GM12878 (cell line): ENCODE results near the gene OLAH. TPM values are rescaled to one million over a fixed set of nuclear protein-coding genes. Genes with fewer than 3 reads are reported as not detected.

Experiments used
- GABPA ChIP-seq: IDR thresholded peaks from 2 replicates; pipeline ENCODE4 v1.6.1; 2014; ENCODE audit warnings: antibody characterized with exemption, low read depth, mild to moderate bottlenecking, inconsistent platforms
- MEF2A ChIP-seq: IDR thresholded peaks from 2 replicates; pipeline ENCODE4 v1.6.1; 2011; ENCODE audit warnings: low read depth, mild to moderate bottlenecking, low read length, moderate library complexity; ENCODE audit not compliant: insufficient read depth
- RCOR1 ChIP-seq: conservative IDR thresholded peaks from 2 replicates; pipeline ENCODE4 v1.6.1; 2012; ENCODE audit warnings: low read depth, low read length, improper control_type of control experiment
- RUNX3 ChIP-seq: IDR thresholded peaks from 2 replicates; pipeline ENCODE4 v1.6.1; 2012; ENCODE audit warnings: low read length, inconsistent platforms
- SREBF2 ChIP-seq: IDR thresholded peaks from 2 replicates; pipeline ENCODE4 v1.6.1; 2012; ENCODE audit warnings: mild to moderate bottlenecking, low read length
- SUZ12 ChIP-seq: fragments of 200-600 bp; sonication (generic); IDR thresholded peaks from one replicate; pipeline ENCODE4 v1.6.1; 2018; ENCODE audit warnings: antibody characterized with exemption, mild to moderate bottlenecking; ENCODE audit not compliant: unreplicated experiment
- TBL1XR1 ChIP-seq: IDR thresholded peaks from 2 replicates; pipeline ENCODE4 v1.6.1; 2012; ENCODE audit warnings: low read depth, low read length, improper control_type of control experiment
- polyA plus RNA-seq, 11 experiments: library from polyadenylated mRNA; depleted of rRNA in 4 of 11; unstranded in 6 of 11; stranded (reverse) in 5 of 11; fragments of >200 nt; fragmentation: Nextera tagmentation in 4 of 11; fragmentation: Illumina TruSeq in 1 of 11; extraction: Ambion mirVana in 4 of 11; extraction: Trizol in 1 of 11; gene quantifications; 1 replicate in 1 of 11; 2 replicates in 10 of 11; pipeline versions ENCODE4 v1.2.1 to v1.2.3, GENCODE V29; 2011 to 2016; ENCODE audit warnings: inconsistent platforms in 2 of 11, missing spikeins in 2 of 11, low read depth in 1 of 11
- total RNA-seq, 4 experiments: library from RNA; depleted of rRNA in 3 of 4; stranded (reverse); fragments of >200 nt in 3 of 4; fragmentation: Illumina TruSeq in 1 of 4; extraction: Trizol in 1 of 4; gene quantifications; 2 replicates each; pipeline versions ENCODE4 v1.2.1 to v1.2.3, GENCODE V29; 2013 to 2021
- TF ChIP-seq, protein P1 (sequence below): fragments of 150-350 bp; IDR thresholded peaks from 2 replicates; pipeline ENCODE4 v1.6.1; 2016; ENCODE audit warnings: low read depth, low read length
- TF ChIP-seq, protein P2 (sequence below): fragments of 450-650 bp; conservative IDR thresholded peaks from 2 replicates; pipeline ENCODE4 v1.6.1; 2017; ENCODE audit warnings: mild to moderate bottlenecking, moderate library complexity
- TF ChIP-seq, protein P3 (sequence below): IDR thresholded peaks from 2 replicates; pipeline ENCODE4 v1.6.1; 2011; ENCODE audit warnings: low read depth, low read length, improper control_type of control experiment, borderline replicate concordance

Gene OLAH
- total and polyA plus RNA-seq, 10 of the 15 experiments (the other 5 are each of a cell fraction or from before 2014, with no cell fraction given), result 0.10 to 1.4 (median 0.59) TPM; not detected in 1

DNA sequence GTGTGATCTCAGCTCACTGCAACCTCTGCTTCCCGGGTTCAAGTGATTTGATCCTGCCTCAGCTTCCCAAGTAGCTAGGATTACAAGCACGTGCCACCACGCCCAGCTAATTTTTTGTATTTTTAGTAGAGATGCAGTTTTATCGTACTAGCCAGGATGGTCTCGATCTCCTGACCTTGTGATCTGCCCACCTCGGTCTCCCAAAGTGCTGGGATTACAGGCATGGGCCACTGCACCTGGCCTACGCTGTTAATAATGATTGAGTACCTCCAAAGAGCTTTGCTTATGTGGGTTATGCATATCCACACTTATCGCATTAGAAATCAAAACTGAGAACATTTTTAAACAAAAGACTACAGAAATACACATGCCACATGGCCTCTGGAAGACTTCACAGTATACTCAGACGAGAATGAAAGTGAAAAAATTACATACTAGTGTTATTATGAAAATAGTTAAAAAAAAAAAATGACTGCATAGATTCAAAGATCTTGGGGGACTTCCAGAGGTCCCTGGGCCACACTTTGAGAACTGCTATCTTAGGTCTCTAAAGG lies 78.8 kb downstream of the OLAH start (continued):
- TF ChIP-seq, protein P1, sequence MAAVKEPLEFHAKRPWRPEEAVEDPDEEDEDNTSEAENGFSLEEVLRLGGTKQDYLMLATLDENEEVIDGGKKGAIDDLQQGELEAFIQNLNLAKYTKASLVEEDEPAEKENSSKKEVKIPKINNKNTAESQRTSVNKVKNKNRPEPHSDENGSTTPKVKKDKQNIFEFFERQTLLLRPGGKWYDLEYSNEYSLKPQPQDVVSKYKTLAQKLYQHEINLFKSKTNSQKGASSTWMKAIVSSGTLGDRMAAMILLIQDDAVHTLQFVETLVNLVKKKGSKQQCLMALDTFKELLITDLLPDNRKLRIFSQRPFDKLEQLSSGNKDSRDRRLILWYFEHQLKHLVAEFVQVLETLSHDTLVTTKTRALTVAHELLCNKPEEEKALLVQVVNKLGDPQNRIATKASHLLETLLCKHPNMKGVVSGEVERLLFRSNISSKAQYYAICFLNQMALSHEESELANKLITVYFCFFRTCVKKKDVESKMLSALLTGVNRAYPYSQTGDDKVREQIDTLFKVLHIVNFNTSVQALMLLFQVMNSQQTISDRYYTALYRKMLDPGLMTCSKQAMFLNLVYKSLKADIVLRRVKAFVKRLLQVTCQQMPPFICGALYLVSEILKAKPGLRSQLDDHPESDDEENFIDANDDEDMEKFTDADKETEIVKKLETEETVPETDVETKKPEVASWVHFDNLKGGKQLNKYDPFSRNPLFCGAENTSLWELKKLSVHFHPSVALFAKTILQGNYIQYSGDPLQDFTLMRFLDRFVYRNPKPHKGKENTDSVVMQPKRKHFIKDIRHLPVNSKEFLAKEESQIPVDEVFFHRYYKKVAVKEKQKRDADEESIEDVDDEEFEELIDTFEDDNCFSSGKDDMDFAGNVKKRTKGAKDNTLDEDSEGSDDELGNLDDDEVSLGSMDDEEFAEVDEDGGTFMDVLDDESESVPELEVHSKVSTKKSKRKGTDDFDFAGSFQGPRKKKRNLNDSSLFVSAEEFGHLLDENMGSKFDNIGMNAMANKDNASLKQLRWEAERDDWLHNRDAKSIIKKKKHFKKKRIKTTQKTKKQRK, result no peak
- TF ChIP-seq GABPA, result 0 out of 2 replicates have a peak, but pooled peaks have one; percentile 31
- TF ChIP-seq SREBF2, result no peak
- TF ChIP-seq RCOR1, result no peak; the same call in 1 of the 2 replicates
- TF ChIP-seq, protein P2, sequence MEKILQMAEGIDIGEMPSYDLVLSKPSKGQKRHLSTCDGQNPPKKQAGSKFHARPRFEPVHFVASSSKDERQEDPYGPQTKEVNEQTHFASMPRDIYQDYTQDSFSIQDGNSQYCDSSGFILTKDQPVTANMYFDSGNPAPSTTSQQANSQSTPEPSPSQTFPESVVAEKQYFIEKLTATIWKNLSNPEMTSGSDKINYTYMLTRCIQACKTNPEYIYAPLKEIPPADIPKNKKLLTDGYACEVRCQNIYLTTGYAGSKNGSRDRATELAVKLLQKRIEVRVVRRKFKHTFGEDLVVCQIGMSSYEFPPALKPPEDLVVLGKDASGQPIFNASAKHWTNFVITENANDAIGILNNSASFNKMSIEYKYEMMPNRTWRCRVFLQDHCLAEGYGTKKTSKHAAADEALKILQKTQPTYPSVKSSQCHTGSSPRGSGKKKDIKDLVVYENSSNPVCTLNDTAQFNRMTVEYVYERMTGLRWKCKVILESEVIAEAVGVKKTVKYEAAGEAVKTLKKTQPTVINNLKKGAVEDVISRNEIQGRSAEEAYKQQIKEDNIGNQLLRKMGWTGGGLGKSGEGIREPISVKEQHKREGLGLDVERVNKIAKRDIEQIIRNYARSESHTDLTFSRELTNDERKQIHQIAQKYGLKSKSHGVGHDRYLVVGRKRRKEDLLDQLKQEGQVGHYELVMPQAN, result peak; percentile 63; the same call in 1 of the 2 replicates
- peak; percentile 31; the same call in 1 of the 2 replicates for TF ChIP-seq RUNX3
- TF ChIP-seq, protein P3, sequence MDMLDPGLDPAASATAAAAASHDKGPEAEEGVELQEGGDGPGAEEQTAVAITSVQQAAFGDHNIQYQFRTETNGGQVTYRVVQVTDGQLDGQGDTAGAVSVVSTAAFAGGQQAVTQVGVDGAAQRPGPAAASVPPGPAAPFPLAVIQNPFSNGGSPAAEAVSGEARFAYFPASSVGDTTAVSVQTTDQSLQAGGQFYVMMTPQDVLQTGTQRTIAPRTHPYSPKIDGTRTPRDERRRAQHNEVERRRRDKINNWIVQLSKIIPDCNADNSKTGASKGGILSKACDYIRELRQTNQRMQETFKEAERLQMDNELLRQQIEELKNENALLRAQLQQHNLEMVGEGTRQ, result no peak; the same call in 1 of the 2 replicates
- no peak for TF ChIP-seq SUZ12
- TF ChIP-seq TBL1XR1, result no peak
- TF ChIP-seq MEF2A, result peak; percentile 78

Other genes with a start within 250 kb of the OLAH start
Only the 7 nearest of the 9 such genes appear.
- gene HSPA14, start 205.6 kb upstream of the OLAH start, total RNA-seq (2014; rRNA removed), result 28.0 and 30.9 TPM in 2 replicates
- gene HSPA14, start 205.6 kb upstream of the OLAH start, total RNA-seq (2014; rRNA removed; fragmentation: Illumina TruSeq; extraction: Trizol), result 32.9 and 35.5 TPM in 2 replicates
- gene HSPA14, start 205.6 kb upstream of the OLAH start, total RNA-seq (2021), result 24.5 and 26.6 TPM in 2 replicates
- gene HSPA14, start 205.6 kb upstream of the OLAH start, polyA plus RNA-seq (2011; rRNA removed), result 33.1 and 50.3 TPM in 2 replicates
- 31.3 and 34.6 TPM in 2 replicates for gene HSPA14, start 205.6 kb upstream of the OLAH start, polyA plus RNA-seq (2014; fragmentation: Illumina TruSeq; extraction: Trizol)
- gene HSPA14, start 205.6 kb upstream of the OLAH start, polyA plus RNA-seq (2014; fragmentation: Nextera tagmentation; extraction: Ambion mirVana), result 10 to 100 TPM; 44.1 to 46.4 TPM
- 27.3 and 32.3 TPM in 2 replicates for gene HSPA14, start 205.6 kb upstream of the OLAH start, polyA plus RNA-seq (2014; rRNA removed)
- 10 to 100 TPM; 53.1 to 56.1 TPM for gene HSPA14, start 205.6 kb upstream of the OLAH start, polyA plus RNA-seq (2016; fragmentation: Nextera tagmentation; extraction: Ambion mirVana)
- 24.3 and 27.6 TPM in 2 replicates for gene SUV39H2, start 165.1 kb upstream of the OLAH start, total RNA-seq (2014; rRNA removed)
- gene SUV39H2, start 165.1 kb upstream of the OLAH start, total RNA-seq (2014; rRNA removed; fragmentation: Illumina TruSeq; extraction: Trizol), result 32.3 and 32.6 TPM in 2 replicates
- gene SUV39H2, start 165.1 kb upstream of the OLAH start, total RNA-seq (2021), result 25.8 and 26.9 TPM in 2 replicates
- gene SUV39H2, start 165.1 kb upstream of the OLAH start, polyA plus RNA-seq (2011; rRNA removed), result 26.1 and 43.4 TPM in 2 replicates
- gene SUV39H2, start 165.1 kb upstream of the OLAH start, polyA plus RNA-seq (2014; fragmentation: Illumina TruSeq; extraction: Trizol), result 41.1 and 45.0 TPM in 2 replicates
- gene SUV39H2, start 165.1 kb upstream of the OLAH start, polyA plus RNA-seq (2014; fragmentation: Nextera tagmentation; extraction: Ambion mirVana), result 10 to 100 TPM; 26.5 to 40.3 TPM
- 17.9 and 27.4 TPM in 2 replicates for gene SUV39H2, start 165.1 kb upstream of the OLAH start, polyA plus RNA-seq (2014; rRNA removed)
- gene SUV39H2, start 165.1 kb upstream of the OLAH start, polyA plus RNA-seq (2016; fragmentation: Nextera tagmentation; extraction: Ambion mirVana), result 10 to 100 TPM; 33.7 to 36.4 TPM
- 24.6 and 25.8 TPM in 2 replicates for gene DCLRE1C, start 89.8 kb upstream of the OLAH start, total RNA-seq (2014; rRNA removed)
- gene DCLRE1C, start 89.8 kb upstream of the OLAH start, total RNA-seq (2014; rRNA removed; fragmentation: Illumina TruSeq; extraction: Trizol), result 29.5 and 32.1 TPM in 2 replicates
- gene DCLRE1C, start 89.8 kb upstream of the OLAH start, total RNA-seq (2021), result 19.8 and 20.6 TPM in 2 replicates
- gene DCLRE1C, start 89.8 kb upstream of the OLAH start, polyA plus RNA-seq (2011; rRNA removed), result 19.3 and 26.3 TPM in 2 replicates
- gene DCLRE1C, start 89.8 kb upstream of the OLAH start, polyA plus RNA-seq (2014; fragmentation: Illumina TruSeq; extraction: Trizol), result 28.7 and 29.2 TPM in 2 replicates
- 10 to 100 TPM; 15.7 to 26.2 TPM for gene DCLRE1C, start 89.8 kb upstream of the OLAH start, polyA plus RNA-seq (2014; fragmentation: Nextera tagmentation; extraction: Ambion mirVana)
- 18.5 and 20.3 TPM in 2 replicates for gene DCLRE1C, start 89.8 kb upstream of the OLAH start, polyA plus RNA-seq (2014; rRNA removed)
- 10 to 100 TPM; 35.7 to 43.4 TPM for gene DCLRE1C, start 89.8 kb upstream of the OLAH start, polyA plus RNA-seq (2016; fragmentation: Nextera tagmentation; extraction: Ambion mirVana)
- not detected in 2 replicates for gene MEIG1, start 84.6 kb upstream of the OLAH start, total RNA-seq (2014; rRNA removed)
- gene MEIG1, start 84.6 kb upstream of the OLAH start, total RNA-seq (2014; rRNA removed; fragmentation: Illumina TruSeq; extraction: Trizol), result 0.67 TPM in 1 of 2 replicates, not detected in the other
- gene MEIG1, start 84.6 kb upstream of the OLAH start, total RNA-seq (2021), result not detected in 2 replicates
- 0.22 and 0.62 TPM in 2 replicates for gene MEIG1, start 84.6 kb upstream of the OLAH start, polyA plus RNA-seq (2011; rRNA removed)
- gene MEIG1, start 84.6 kb upstream of the OLAH start, polyA plus RNA-seq (2014; fragmentation: Illumina TruSeq; extraction: Trizol), result 0.13 TPM in 1 of 2 replicates, not detected in the other
- gene MEIG1, start 84.6 kb upstream of the OLAH start, polyA plus RNA-seq (2014; fragmentation: Nextera tagmentation; extraction: Ambion mirVana), result under 1 TPM; 0.79 to 0.80 TPM
- 0.71 and 1.1 TPM in 2 replicates for gene MEIG1, start 84.6 kb upstream of the OLAH start, polyA plus RNA-seq (2014; rRNA removed)
- 1 to 10 TPM; 1.8 to 1.9 TPM for gene MEIG1, start 84.6 kb upstream of the OLAH start, polyA plus RNA-seq (2016; fragmentation: Nextera tagmentation; extraction: Ambion mirVana)
- 0.16 and 0.68 TPM in 2 replicates for gene ACBD7, start 44.8 kb downstream of the OLAH start, total RNA-seq (2014; rRNA removed)
- gene ACBD7, start 44.8 kb downstream of the OLAH start, total RNA-seq (2014; rRNA removed; fragmentation: Illumina TruSeq; extraction: Trizol), result 0.36 and 0.37 TPM in 2 replicates
- gene ACBD7, start 44.8 kb downstream of the OLAH start, total RNA-seq (2021), result 0.27 and 0.74 TPM in 2 replicates
- 0.39 and 0.46 TPM in 2 replicates for gene ACBD7, start 44.8 kb downstream of the OLAH start, polyA plus RNA-seq (2011; rRNA removed)
- 0.25 and 0.33 TPM in 2 replicates for gene ACBD7, start 44.8 kb downstream of the OLAH start, polyA plus RNA-seq (2014; fragmentation: Illumina TruSeq; extraction: Trizol)
- under 1 TPM; 0.04 to 0.37 TPM for gene ACBD7, start 44.8 kb downstream of the OLAH start, polyA plus RNA-seq (2014; fragmentation: Nextera tagmentation; extraction: Ambion mirVana)
- gene ACBD7, start 44.8 kb downstream of the OLAH start, polyA plus RNA-seq (2014; rRNA removed), result 0.28 and 0.35 TPM in 2 replicates
- gene ACBD7, start 44.8 kb downstream of the OLAH start, polyA plus RNA-seq (2016; fragmentation: Nextera tagmentation; extraction: Ambion mirVana), result under 1 TPM; 0.24 to 0.42 TPM
- 12.8 and 13.0 TPM in 2 replicates for gene RPP38, start 53.4 kb downstream of the OLAH start, total RNA-seq (2014; rRNA removed)
- gene RPP38, start 53.4 kb downstream of the OLAH start, total RNA-seq (2014; rRNA removed; fragmentation: Illumina TruSeq; extraction: Trizol), result 19.0 and 21.4 TPM in 2 replicates
- 18.5 and 19.0 TPM in 2 replicates for gene RPP38, start 53.4 kb downstream of the OLAH start, total RNA-seq (2021)
- 26.6 and 26.7 TPM in 2 replicates for gene RPP38, start 53.4 kb downstream of the OLAH start, polyA plus RNA-seq (2011; rRNA removed)
- 40.9 and 48.9 TPM in 2 replicates for gene RPP38, start 53.4 kb downstream of the OLAH start, polyA plus RNA-seq (2014; fragmentation: Illumina TruSeq; extraction: Trizol)
- gene RPP38, start 53.4 kb downstream of the OLAH start, polyA plus RNA-seq (2014; fragmentation: Nextera tagmentation; extraction: Ambion mirVana), result 10 to 100 TPM; 27.7 to 38.4 TPM
- gene RPP38, start 53.4 kb downstream of the OLAH start, polyA plus RNA-seq (2014; rRNA removed), result 17.0 and 24.0 TPM in 2 replicates
- gene RPP38, start 53.4 kb downstream of the OLAH start, polyA plus RNA-seq (2016; fragmentation: Nextera tagmentation; extraction: Ambion mirVana), result 10 to 100 TPM; 32.0 to 32.4 TPM
- 11.1 and 11.4 TPM in 2 replicates for gene NMT2, start 124.8 kb downstream of the OLAH start, total RNA-seq (2014; rRNA removed)
- 10.8 and 12.0 TPM in 2 replicates for gene NMT2, start 124.8 kb downstream of the OLAH start, total RNA-seq (2014; rRNA removed; fragmentation: Illumina TruSeq; extraction: Trizol)
- gene NMT2, start 124.8 kb downstream of the OLAH start, total RNA-seq (2021), result 9.7 and 9.8 TPM in 2 replicates
- gene NMT2, start 124.8 kb downstream of the OLAH start, polyA plus RNA-seq (2011; rRNA removed), result 5.0 TPM in 2 replicates
- 10.5 and 11.9 TPM in 2 replicates for gene NMT2, start 124.8 kb downstream of the OLAH start, polyA plus RNA-seq (2014; fragmentation: Illumina TruSeq; extraction: Trizol)
- 1 to 10 TPM; 4.9 to 7.6 TPM for gene NMT2, start 124.8 kb downstream of the OLAH start, polyA plus RNA-seq (2014; fragmentation: Nextera tagmentation; extraction: Ambion mirVana)
- 8.2 and 8.3 TPM in 2 replicates for gene NMT2, start 124.8 kb downstream of the OLAH start, polyA plus RNA-seq (2014; rRNA removed)
- 10 to 100 TPM in 1 of 2 experiments, 1 to 10 TPM in 1; 8.5 to 11.6 TPM for gene NMT2, start 124.8 kb downstream of the OLAH start, polyA plus RNA-seq (2016; fragmentation: Nextera tagmentation; extraction: Ambion mirVana)